ENCODE results near the gene ZNF226. TPM values are rescaled to one million over a fixed set of nuclear protein-coding genes. Genes with fewer than 3 reads are reported as not detected.

The ZNF226 gene
- total RNA-seq, 1 experiment from 2014 or later, result 15.3 TPM

GRCh38 chr19:44196772-44197171 is 31.9 kb downstream of the ZNF226 start:
- Histone ChIP-seq H3K14ac (ENCODE audit: insufficient read depth, low read length) (no peak overlapping the region), H2BK15ac (ENCODE audit: low read depth, low read length) (no peak overlapping the region), H2BK20ac (ENCODE audit: low read depth, low read length, poor library complexity, severe bottlenecking) (no peak overlapping the region), H3K18ac (ENCODE audit: insufficient read length, low read depth, low read length) (no peak overlapping the region), H2AFZ (ENCODE audit: low read length) (no peak overlapping the region), H3K23ac (ENCODE audit: insufficient read length, low read depth, low read length) (no peak overlapping the region), H2BK120ac (ENCODE audit: low read depth, low read length, poor library complexity, severe bottlenecking) (no peak overlapping the region), H3K27me3 (ENCODE audit: insufficient read depth, low read length) (no peaks in the 10 kb centered on the region), H4K5ac (ENCODE audit: insufficient read length, low read depth, low read length) (no peak overlapping the region), H3K4ac (ENCODE audit: low read depth, low read length) (no peak overlapping the region), H3K27ac (ENCODE audit: insufficient read length, low read depth, low read length) (no peak overlapping the region), H2BK5ac (ENCODE audit: insufficient read length, low read length) (no peak overlapping the region), H3K4me1 (ENCODE audit: insufficient read depth, low read length) (no peaks in the 10 kb centered on the region), H4K20me1 (ENCODE audit: control insufficient read depth, insufficient read depth, insufficient read length) (no peaks in the 10 kb centered on the region), H3K56ac (ENCODE audit: insufficient read length, low read depth, low read length) (no peak overlapping the region), H2BK12ac (ENCODE audit: insufficient read length, low read depth, low read length) (no peak overlapping the region), H4K8ac (replicated peaks; ENCODE audit: insufficient read length, low read depth, low read length) (no peak overlapping the region), H4K91ac (ENCODE audit: insufficient read length, low read depth, low read length) (no peak overlapping the region), H2AK5ac (ENCODE audit: insufficient read length, low read length) (no peak overlapping the region), H3T11ph (ENCODE audit: low read length) (no peak overlapping the region), H3K9me3 (ENCODE audit: control insufficient read depth, low read depth, low read length) (no peaks in the 10 kb centered on the region), H3K9ac (ENCODE audit: extremely low read depth, insufficient read length, low read length) (no peak overlapping the region), H3K79me2 (ENCODE audit: insufficient read depth, low read length) (no peaks in the 10 kb centered on the region), H3K23me2 (ENCODE audit: insufficient read length, low read depth, low read length, poor library complexity, severe bottlenecking) (no peaks in the 10 kb centered on the region), H3K4me2 (ENCODE audit: insufficient read depth, insufficient read length, low read length) (no peak overlapping the region), H3K79me1 (ENCODE audit: insufficient read depth, low read depth, low read length, poor library complexity, severe bottlenecking) (no peaks in the 10 kb centered on the region)
- H3K27me3 Mint-ChIP-seq (ENCODE audit: low read depth), result peaks cover 8% of the 10 kb centered on the region
- no peak for TF ChIP-seq CTCF (conservative IDR thresholded peaks at IDR 0.05)
- H3K27ac Mint-ChIP-seq, result no peak overlapping the region
- no peak overlapping the region for H3K4me3 Mint-ChIP-seq
- H3K4me1 Mint-ChIP-seq, result no peaks in the 10 kb centered on the region
- peaks cover 0 to 2% (median 0%) of the 10 kb centered on the region in 3 experiments; a peak in 2 of 7 replicates for H3K36me3 Mint-ChIP-seq (ENCODE audit: insufficient read depth in 1 of 3, low read depth in 3 of 3)
- H3K9me3 Mint-ChIP-seq, result peaks cover 37 to 50% of the 10 kb centered on the region in 2 experiments
- no peak for DNase-seq

Data from H9 (cell line).